ENCODE measurements around the gene CCNYL1. TPM values are rescaled to one million over a fixed set of nuclear protein-coding genes. Genes with fewer than 3 reads are reported as not detected.
"Not testable (repeated sequence)": the region's sequence is repeated elsewhere in the genome, so short reads cannot be mapped to it uniquely, and the experiment has no call there.

The CCNYL1 gene
- total RNA-seq, 2 experiments from 2014 or later, result 8.7 to 11.1 TPM

- POLR2A ChIA-PET, result interaction anchor here (1.3 kb wide), 1 partner anchor 39 kb away, joined by 4 read pairs; the partner anchor contains the start of gene CCNYL1
- DNase-seq (no peak), ATAC-seq (ENCODE audit: poor library complexity) (no peak)
- Histone ChIP-seq H3K36me3 (ENCODE audit: insufficient read depth, low read length) (peaks cover 18% of the 10 kb centered on the region), H3K27me3 (ENCODE audit: control insufficient read depth in 1 of 2, insufficient read depth in 2 of 2, low read length in 2 of 2) (no peaks in the 10 kb centered on the region), H3K27ac (ENCODE audit: low read depth in 1 of 2, low read length in 2 of 2) (no peak overlapping the region), H3K4me3 (ENCODE audit: low read length) (no peak overlapping the region), H3K9me3 (ENCODE audit: control insufficient read depth in 1 of 2, insufficient read depth in 1 of 2, low read length in 2 of 2) (no peaks in the 10 kb centered on the region), H3K4me1 (ENCODE audit: insufficient read depth, low read length) (no peaks in the 10 kb centered on the region)
- Mint-ChIP-seq H3K4me3 (no peak overlapping the region), H3K27ac (no peak overlapping the region), H3K9me3 (no peaks in the 10 kb centered on the region), H3K27me3 (no peaks in the 10 kb centered on the region), H3K4me1 (ENCODE audit: low read depth) (no peaks in the 10 kb centered on the region), H3K36me3 (ENCODE audit: low read depth) (peaks cover 41% of the 10 kb centered on the region)
- no peak for TF ChIP-seq CTCF (IDR thresholded peaks at IDR 0.05)
- intact Hi-C loops (cut with DNase I, micrococcal nuclease), result no loop called here
- CTCF ChIA-PET, result no interaction called here
Measured at GRCh38 chr2:207750345-207750744, 38.9 kb downstream of the CCNYL1 start.

GRCh38 chr2:207750876-207751275, 39.4 kb downstream of the CCNYL1 start:
- CTCF ChIA-PET, result no interaction called here

GRCh38 chr2:207753688-207754087, 42.2 kb downstream of the CCNYL1 start:
- DNase-seq; H3K9me3 ChIP-seq (ENCODE audit: control insufficient read depth in 1 of 2, insufficient read depth in 1 of 2, low read length in 2 of 2); H3K4me3 ChIP-seq (ENCODE audit: low read length); H3K27ac Mint-ChIP-seq; H3K27ac ChIP-seq (ENCODE audit: low read depth in 1 of 2, low read length in 2 of 2); CTCF ChIA-PET; H3K4me1 Mint-ChIP-seq (ENCODE audit: low read depth); intact Hi-C loops (cut with DNase I, micrococcal nuclease); H3K9me3 Mint-ChIP-seq; H3K4me3 Mint-ChIP-seq; H3K4me1 ChIP-seq (ENCODE audit: insufficient read depth, low read length); H3K27me3 ChIP-seq (ENCODE audit: control insufficient read depth in 1 of 2, insufficient read depth in 2 of 2, low read length in 2 of 2); H3K27me3 Mint-ChIP-seq; ATAC-seq (ENCODE audit: poor library complexity); POLR2A ChIA-PET: not testable (repeated sequence)
- peaks cover 30% of the 10 kb centered on the region for H3K36me3 Mint-ChIP-seq (ENCODE audit: low read depth)
- H3K36me3 ChIP-seq (ENCODE audit: insufficient read depth, low read length), result peaks cover 12% of the 10 kb centered on the region

More at GRCh38 chr2:207750876-207751275, 39.4 kb downstream of the CCNYL1 start:
- Mint-ChIP-seq H3K27ac (no peak overlapping the region), H3K4me1 (ENCODE audit: low read depth) (no peaks in the 10 kb centered on the region), H3K4me3 (no peak overlapping the region), H3K36me3 (ENCODE audit: low read depth) (peaks cover 40% of the 10 kb centered on the region), H3K27me3 (no peaks in the 10 kb centered on the region), H3K9me3 (no peaks in the 10 kb centered on the region)
- no peak for TF ChIP-seq CTCF (IDR thresholded peaks at IDR 0.05)
- POLR2A ChIA-PET, result no interaction called here
- no peak for DNase-seq
- no peaks in the 10 kb centered on the region for H3K4me1 ChIP-seq (ENCODE audit: insufficient read depth, low read length)
- H3K9me3 ChIP-seq (ENCODE audit: control insufficient read depth in 1 of 2, insufficient read depth in 1 of 2, low read length in 2 of 2), result no peaks in the 10 kb centered on the region
- ATAC-seq (ENCODE audit: poor library complexity), result no peak
- no peak overlapping the region for H3K4me3 ChIP-seq (ENCODE audit: low read length)
- H3K27me3 ChIP-seq (ENCODE audit: control insufficient read depth in 1 of 2, insufficient read depth in 2 of 2, low read length in 2 of 2), result no peaks in the 10 kb centered on the region
- intact Hi-C loops (cut with DNase I, micrococcal nuclease), result no loop called here
- H3K36me3 ChIP-seq (ENCODE audit: insufficient read depth, low read length), result peaks cover 18% of the 10 kb centered on the region
- H3K27ac ChIP-seq (ENCODE audit: low read depth in 1 of 2, low read length in 2 of 2), result no peak overlapping the region
